NCI-H345 (cell line): ENCODE measurements around the gene HYCC1.

Experiments
- DNase-seq: peaks from one replicate; lab custom pipeline; 2025; lab: John Stamatoyannopoulos, UW

The HYCC1 gene

GRCh38 chr7:23016345-23017253 lies 2.7 kb upstream of the HYCC1 start:
- DNase-seq, result no peak

- DNase-seq, result no peak
These were observed 751 bp upstream of the HYCC1 start for GRCh38 chr7:23014681-23015080.

GRCh38 chr7:23012908-23013714 lies 819 bp downstream of the HYCC1 start:
- DNase-seq, result peak; percentile 16

- no peak for DNase-seq
These were observed 1.7 kb downstream of the HYCC1 start for GRCh38 chr7:23012186-23012585.

GRCh38 chr7:23011222-23011924 lies 2.6 kb downstream of the HYCC1 start:
- DNase-seq, result no peak

GRCh38 chr7:23009303-23009702 lies 4.6 kb downstream of the HYCC1 start:
- no peak for DNase-seq

- no peak for DNase-seq
These were observed 9.7 kb downstream of the HYCC1 start for GRCh38 chr7:23004247-23004520.

GRCh38 chr7:23003505-23004246 lies 10.3 kb downstream of the HYCC1 start:
- no peak for DNase-seq

GRCh38 chr7:23002698-23003097 lies 11.2 kb downstream of the HYCC1 start:
- DNase-seq, result no peak

- DNase-seq, result no peak
These were observed 12.3 kb downstream of the HYCC1 start for GRCh38 chr7:23001610-23002009.

- no peak for DNase-seq
These were observed 13.2 kb downstream of the HYCC1 start for GRCh38 chr7:23000597-23001360.

GRCh38 chr7:22998519-22998896 lies 15.4 kb downstream of the HYCC1 start:
- no peak for DNase-seq

- DNase-seq, result no peak
These were observed 15.9 kb downstream of the HYCC1 start for GRCh38 chr7:22997871-22998518.

GRCh38 chr7:22996470-22996869 lies 17.5 kb downstream of the HYCC1 start:
- no peak for DNase-seq

- DNase-seq, result no peak
These were observed 18.9 kb downstream of the HYCC1 start for GRCh38 chr7:22995011-22995410.

GRCh38 chr7:22992874-22993840 lies 20.8 kb downstream of the HYCC1 start:
- DNase-seq, result no peak

- no peak for DNase-seq
These were observed 23.4 kb downstream of the HYCC1 start for GRCh38 chr7:22990588-22990949.

- no peak for DNase-seq
These were observed 24.0 kb downstream of the HYCC1 start for GRCh38 chr7:22989643-22990587.
